H9 (cell line): ENCODE data around the gene OR8K5. TPM values are rescaled to one million over a fixed set of nuclear protein-coding genes. Genes with fewer than 3 reads are reported as not detected.

Experiments used
- DNase-seq: peaks from one replicate; pipeline ENCODE4 v3.0.0-alpha.2; 2017
- H2AFZ ChIP-seq: one replicate; pipeline ENCODE4 v1.6.1; 2013; ENCODE audit warnings: mild to moderate bottlenecking, low read length, control low read depth, moderate library complexity
- H2AK5ac ChIP-seq: 2 replicates; pipeline ENCODE4 v1.6.1; 2013; ENCODE audit warnings: low read length, control low read depth, mixed read lengths; ENCODE audit not compliant: insufficient read length
- H2BK120ac ChIP-seq: one replicate; pipeline ENCODE4 v1.6.1; 2013; ENCODE audit warnings: low read depth, mild to moderate bottlenecking, low read length, control low read depth, inconsistent platforms; ENCODE audit not compliant: poor library complexity, severe bottlenecking
- H2BK12ac ChIP-seq: 2 replicates; pipeline ENCODE4 v1.6.1; 2013; ENCODE audit warnings: low read length, control low read depth, mixed read lengths, low read depth; ENCODE audit not compliant: insufficient read length
- H2BK15ac ChIP-seq: 2 replicates; pipeline ENCODE4 v1.6.1; 2013; ENCODE audit warnings: low read depth, low read length, control low read depth
- H2BK20ac ChIP-seq: one replicate; pipeline ENCODE4 v1.6.1; 2013; ENCODE audit warnings: low read depth, mild to moderate bottlenecking, low read length, control low read depth, inconsistent platforms; ENCODE audit not compliant: poor library complexity, severe bottlenecking
- H2BK5ac ChIP-seq: 2 replicates; pipeline ENCODE4 v1.6.1; 2013; ENCODE audit warnings: low read length, control low read depth, mixed read lengths; ENCODE audit not compliant: insufficient read length
- H3K14ac ChIP-seq: 2 replicates; pipeline ENCODE4 v1.6.1; 2013; ENCODE audit warnings: low read length, control low read depth; ENCODE audit not compliant: insufficient read depth
- H3K18ac ChIP-seq: 2 replicates; pipeline ENCODE4 v1.6.1; 2013; ENCODE audit warnings: low read depth, mild to moderate bottlenecking, mixed read lengths, low read length, control low read depth; ENCODE audit not compliant: insufficient read length
- H3K23ac ChIP-seq: 2 replicates; pipeline ENCODE4 v1.6.1; 2013; ENCODE audit warnings: low read length, control low read depth, mixed read lengths, low read depth; ENCODE audit not compliant: insufficient read length
- H3K23me2 ChIP-seq: 2 replicates; pipeline ENCODE4 v1.6.1; 2013; ENCODE audit warnings: low read depth, mild to moderate bottlenecking, mixed read lengths, low read length, control low read depth; ENCODE audit not compliant: insufficient read length, poor library complexity, severe bottlenecking
- H3K27ac ChIP-seq: 2 replicates; pipeline ENCODE4 v1.5.1; 2013; ENCODE audit warnings: low read length, control low read depth, mixed read lengths, low read depth; ENCODE audit not compliant: insufficient read length
- H3K27me3 ChIP-seq: 2 replicates; pipeline ENCODE4 v1.6.1; 2013; ENCODE audit warnings: low read length, control low read depth, inconsistent platforms; ENCODE audit not compliant: insufficient read depth
- H3K4ac ChIP-seq: 2 replicates; pipeline ENCODE4 v1.6.1; 2013; ENCODE audit warnings: low read depth, mild to moderate bottlenecking, control low read depth, inconsistent platforms, low read length, moderate library complexity
- H3K4me1 ChIP-seq: 2 replicates; pipeline ENCODE4 v1.6.1; 2013; ENCODE audit warnings: low read length, control low read depth, inconsistent platforms; ENCODE audit not compliant: insufficient read depth
- H3K4me2 ChIP-seq: 2 replicates; pipeline ENCODE4 v1.6.1; 2013; ENCODE audit warnings: low read length, control low read depth, mixed read lengths; ENCODE audit not compliant: insufficient read length, insufficient read depth
- H3K56ac ChIP-seq: 2 replicates; pipeline ENCODE4 v1.6.1; 2013; ENCODE audit warnings: low read depth, mild to moderate bottlenecking, mixed read lengths, low read length, control low read depth; ENCODE audit not compliant: insufficient read length
- H3K79me1 ChIP-seq: 2 replicates; pipeline ENCODE4 v1.6.1; 2013; ENCODE audit warnings: low read depth, mild to moderate bottlenecking, moderate library complexity, low read length, control low read depth, inconsistent platforms; ENCODE audit not compliant: insufficient read depth, poor library complexity, severe bottlenecking
- H3K79me2 ChIP-seq: 2 replicates; pipeline ENCODE4 v1.6.1; 2013; ENCODE audit warnings: low read length, control low read depth, inconsistent platforms; ENCODE audit not compliant: insufficient read depth
- H3K9ac ChIP-seq: 2 replicates; pipeline ENCODE4 v1.6.1; 2013; ENCODE audit warnings: low read length, control low read depth, mixed read lengths; ENCODE audit not compliant: insufficient read length; ENCODE audit errors: extremely low read depth
- H3K9me3 ChIP-seq: one replicate; pipeline ENCODE4 v1.6.1; 2013; ENCODE audit warnings: low read depth, low read length, inconsistent platforms; ENCODE audit not compliant: control insufficient read depth
- H3T11ph ChIP-seq: one replicate; pipeline ENCODE4 v1.6.1; 2013; ENCODE audit warnings: mild to moderate bottlenecking, low read length, control low read depth, inconsistent platforms
- H4K20me1 ChIP-seq: one replicate; pipeline ENCODE4 v1.6.1; 2013; ENCODE audit not compliant: control insufficient read depth, insufficient read length, insufficient read depth
- H4K5ac ChIP-seq: 2 replicates; pipeline ENCODE4 v1.6.1; 2013; ENCODE audit warnings: low read depth, mild to moderate bottlenecking, mixed read lengths, low read length, control low read depth; ENCODE audit not compliant: insufficient read length
- H4K8ac ChIP-seq: replicated peaks from 2 replicates; pipeline ENCODE4 v1.6.1; 2013; ENCODE audit warnings: low read length, control low read depth, mixed read lengths, low read depth; ENCODE audit not compliant: insufficient read length
- H4K91ac ChIP-seq: 2 replicates; pipeline ENCODE4 v1.6.1; 2013; ENCODE audit warnings: low read depth, mild to moderate bottlenecking, moderate library complexity, mixed read lengths, low read length, control low read depth; ENCODE audit not compliant: insufficient read length
- H3K27ac Mint-ChIP-seq, 3 experiments: 2 replicates in 2 of 3; 3 replicates in 1 of 3; pipeline ENCODE4 v1.8.0; 2020 to 2021; ENCODE audit warnings: mixed read lengths in 3 of 3, mild to moderate bottlenecking in 1 of 3, moderate library complexity in 1 of 3
- H3K27me3 Mint-ChIP-seq: 2 replicates; pipeline ENCODE4 v1.8.0; 2021; ENCODE audit warnings: low read depth, mild to moderate bottlenecking, moderate library complexity, mixed read lengths
- H3K36me3 Mint-ChIP-seq, 3 experiments: 2 replicates in 2 of 3; 3 replicates in 1 of 3; pipeline ENCODE4 v1.8.0; 2020 to 2021; ENCODE audit warnings: low read depth in 3 of 3, mixed read lengths in 3 of 3; ENCODE audit not compliant: insufficient read depth in 1 of 3
- H3K4me1 Mint-ChIP-seq, 2 experiments: 2 replicates each; pipeline ENCODE4 v1.8.0; 2020; ENCODE audit warnings: mixed read lengths in 2 of 2
- H3K4me3 Mint-ChIP-seq, 2 experiments: 2 replicates in 1 of 2; 3 replicates in 1 of 2; pipeline ENCODE4 v1.8.0; 2020 to 2021; ENCODE audit warnings: mild to moderate bottlenecking in 2 of 2, mixed read lengths in 2 of 2, moderate library complexity in 1 of 2
- H3K9me3 Mint-ChIP-seq, 2 experiments: 2 replicates in 1 of 2; 3 replicates in 1 of 2; pipeline ENCODE4 v1.8.0; 2020; ENCODE audit warnings: mild to moderate bottlenecking in 2 of 2, mixed read lengths in 2 of 2, moderate library complexity in 1 of 2
- WGBS: extraction: QIAGEN DNeasy Blood & Tissue Kit; methylation state at CpG from one replicate; pipeline ENCODE4 v1.1.7; 2013; ENCODE audit warnings: missing lambda C conversion rate, low lambda C conversion rate, mixed read lengths; ENCODE audit not compliant: insufficient read length; ENCODE audit errors: extremely low coverage; 5-methylcytosine and 5-hydroxymethylcytosine counted together
- total RNA-seq: library from RNA; stranded (reverse); gene quantifications from 2 replicates; pipeline ENCODE4 v1.2.1, GENCODE V29; 2021
- TF ChIP-seq, protein P1 (sequence below): fragments of 200-600 bp; sonication (generic); conservative IDR thresholded peaks from 3 replicates; pipeline ENCODE4 v1.8.0; 2021; ENCODE audit warnings: antibody characterized with exemption, mild to moderate bottlenecking

The OR8K5 gene
- total RNA-seq, 1 experiment from 2014 or later, result not detected

DNA sequence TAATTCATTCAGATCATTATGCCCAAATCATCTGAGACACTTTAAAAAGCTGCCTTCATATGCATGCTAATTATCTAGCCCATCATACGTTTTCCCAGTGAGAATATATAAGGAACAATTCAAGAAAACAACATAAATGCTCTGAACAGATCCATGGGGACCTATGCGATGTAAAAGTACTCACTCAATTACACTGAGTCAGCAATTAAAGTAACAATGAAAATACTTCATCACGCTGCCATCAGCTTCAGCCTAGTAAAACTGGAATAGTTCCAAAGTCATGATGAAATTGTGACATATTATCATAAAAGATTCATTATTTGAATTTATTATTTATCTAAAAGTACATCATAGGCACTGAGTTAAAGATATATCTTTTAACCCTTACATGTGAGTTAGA is 3.7 kb upstream of the OR8K5 start:
- Histone ChIP-seq H4K8ac (no peak overlapping the region), H3K4ac (no peak overlapping the region), H3K79me1 (no peaks in the 10 kb centered on the region), H3K23me2 (no peaks in the 10 kb centered on the region), H3K14ac (no peak overlapping the region), H2BK15ac (no peak overlapping the region), H3K4me1 (no peaks in the 10 kb centered on the region), H3K79me2 (no peaks in the 10 kb centered on the region), H2BK120ac (no peak overlapping the region), H4K5ac (no peak overlapping the region), H2BK5ac (no peak overlapping the region), H3K4me2 (no peak overlapping the region), H3K18ac (no peak overlapping the region), H2BK12ac (no peak overlapping the region), H3K9ac (no peak overlapping the region), H3K27me3 (no peaks in the 10 kb centered on the region), H3K56ac (no peak overlapping the region), H3K23ac (no peak overlapping the region), H2AFZ (no peak overlapping the region), H4K20me1 (no peaks in the 10 kb centered on the region), H2AK5ac (no peak overlapping the region), H4K91ac (no peak overlapping the region), H3T11ph (no peak overlapping the region), H3K9me3 (peaks cover 9% of the 10 kb centered on the region), H2BK20ac (no peak overlapping the region), H3K27ac (no peak overlapping the region)
- DNase-seq, result no peak
- no peak overlapping the region for H3K27ac Mint-ChIP-seq
- WGBS, result no CpG with 5 or more reads among the region's 3 CpGs
- H3K4me1 Mint-ChIP-seq, result no peaks in the 10 kb centered on the region
- no peaks in the 10 kb centered on the region for H3K27me3 Mint-ChIP-seq
- no peak overlapping the region for H3K4me3 Mint-ChIP-seq
- TF ChIP-seq, protein P1, sequence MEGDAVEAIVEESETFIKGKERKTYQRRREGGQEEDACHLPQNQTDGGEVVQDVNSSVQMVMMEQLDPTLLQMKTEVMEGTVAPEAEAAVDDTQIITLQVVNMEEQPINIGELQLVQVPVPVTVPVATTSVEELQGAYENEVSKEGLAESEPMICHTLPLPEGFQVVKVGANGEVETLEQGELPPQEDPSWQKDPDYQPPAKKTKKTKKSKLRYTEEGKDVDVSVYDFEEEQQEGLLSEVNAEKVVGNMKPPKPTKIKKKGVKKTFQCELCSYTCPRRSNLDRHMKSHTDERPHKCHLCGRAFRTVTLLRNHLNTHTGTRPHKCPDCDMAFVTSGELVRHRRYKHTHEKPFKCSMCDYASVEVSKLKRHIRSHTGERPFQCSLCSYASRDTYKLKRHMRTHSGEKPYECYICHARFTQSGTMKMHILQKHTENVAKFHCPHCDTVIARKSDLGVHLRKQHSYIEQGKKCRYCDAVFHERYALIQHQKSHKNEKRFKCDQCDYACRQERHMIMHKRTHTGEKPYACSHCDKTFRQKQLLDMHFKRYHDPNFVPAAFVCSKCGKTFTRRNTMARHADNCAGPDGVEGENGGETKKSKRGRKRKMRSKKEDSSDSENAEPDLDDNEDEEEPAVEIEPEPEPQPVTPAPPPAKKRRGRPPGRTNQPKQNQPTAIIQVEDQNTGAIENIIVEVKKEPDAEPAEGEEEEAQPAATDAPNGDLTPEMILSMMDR, result no peak
- H3K36me3 Mint-ChIP-seq, result no peaks in the 10 kb centered on the region
- H3K9me3 Mint-ChIP-seq, result peaks cover 0 to 16% of the 10 kb centered on the region in 2 experiments; a peak in 3 of 5 replicates
